Non-pigmented ciliary epithelial cell (primary cell): ENCODE data around the gene TMEM217.

Experiments
- DNase-seq: peaks from one replicate; pipeline ENCODE4 v3.0.0-alpha.2; 2010; ENCODE audit warnings: low read depth

Gene TMEM217

DNA sequence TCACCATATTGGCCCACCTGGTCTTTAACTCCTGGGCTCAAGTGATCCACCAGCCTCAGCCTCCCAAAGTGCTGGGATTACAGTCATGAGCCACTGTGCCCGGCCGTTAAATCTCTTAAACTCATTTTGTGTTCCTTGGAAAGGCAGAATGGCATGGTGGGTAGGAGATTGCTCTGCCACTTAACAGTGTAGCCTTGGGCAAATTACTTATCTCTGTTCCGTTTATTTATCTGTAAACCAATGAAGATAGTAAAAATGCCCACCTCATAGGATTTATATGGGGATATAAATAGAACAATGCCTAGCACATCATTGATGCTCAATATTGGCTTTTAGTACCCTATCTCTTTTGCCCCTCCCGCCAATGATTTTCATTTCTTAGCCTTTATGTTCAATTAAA lies 95.2 kb downstream of the TMEM217 start:
- no peak for DNase-seq
